Right hindlimb (tissue), 1 donor: ENCODE data around the gene GIMAP7.
"Not testable (repeated sequence)": the region's sequence is repeated elsewhere in the genome, so short reads cannot be mapped to it uniquely, and the experiment has no call there.

Experiments
- DNase-seq: peaks from one replicate; pipeline ENCODE4 v3.0.0-alpha.2; 2018

GIMAP7 gene

GRCh38 chr7:150514748-150515222, at the start of gene GIMAP7:
GIMAP7 (plus strand) TSS chr7:150514872; CDS start chr7:150519975, 5,103 bp downstream.
- no peak for DNase-seq

DNA sequence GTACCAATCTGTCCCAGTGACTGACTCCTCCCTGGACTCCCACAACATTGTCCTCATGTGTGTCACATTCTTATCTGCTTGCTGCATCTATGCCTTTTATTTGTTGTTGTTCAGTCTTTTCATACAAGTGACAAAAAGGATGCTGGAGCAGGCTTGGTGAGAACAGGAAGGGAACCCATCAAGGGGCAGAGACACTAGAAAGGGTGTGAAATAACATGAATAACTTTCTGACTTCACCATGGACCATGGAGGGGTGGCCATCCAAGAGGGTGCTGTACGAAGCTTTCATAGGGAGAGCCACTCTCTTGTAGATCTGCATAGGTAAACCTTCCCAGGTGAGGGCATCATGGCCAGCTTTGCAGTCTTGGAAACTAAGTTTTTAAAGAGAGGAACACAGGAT, 49.7 kb upstream of the GIMAP7 start:
- no peak for DNase-seq

DNA sequence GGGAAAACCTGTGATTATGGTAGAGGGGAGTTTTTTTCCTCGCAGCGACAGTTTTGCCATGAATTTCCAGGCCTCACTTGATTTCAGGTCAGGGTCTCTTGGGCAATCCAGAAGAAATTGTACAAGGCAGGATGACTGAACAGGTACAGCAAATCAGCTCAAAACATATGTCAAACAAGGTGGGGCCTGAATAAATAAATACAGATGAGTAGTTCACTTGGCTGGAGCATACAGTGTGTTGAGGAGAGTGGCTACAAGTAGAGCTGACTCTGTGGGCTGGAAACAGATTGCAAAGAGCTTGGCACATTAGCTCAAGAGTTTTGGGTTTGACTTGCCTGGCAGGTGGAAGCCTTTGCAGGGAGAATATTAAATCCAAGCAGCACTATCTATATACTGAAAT, 49.3 kb upstream of the GIMAP7 start:
- no peak for DNase-seq

DNA sequence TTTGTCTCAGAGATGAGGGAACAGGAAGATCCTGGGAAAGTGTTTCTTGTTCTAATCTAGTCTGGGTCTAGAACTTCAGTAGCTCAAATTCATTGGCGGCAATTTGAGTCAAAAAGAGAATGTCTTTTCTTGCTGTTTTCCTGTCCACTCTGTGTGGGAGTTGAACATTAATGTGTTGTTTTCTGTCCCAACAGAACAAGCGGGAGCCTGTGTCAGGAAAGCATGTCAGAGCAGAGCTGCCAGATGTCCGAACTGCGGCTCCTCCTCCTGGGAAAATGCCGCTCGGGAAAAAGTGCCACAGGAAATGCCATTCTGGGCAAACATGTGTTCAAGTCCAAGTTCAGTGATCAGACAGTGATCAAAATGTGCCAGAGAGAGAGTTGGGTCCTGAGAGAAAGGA, 48.2 kb upstream of the GIMAP7 start:
- DNase-seq = no peak

GRCh38 chr7:150468241-150468640, 46.4 kb upstream of the GIMAP7 start:
- no peak for DNase-seq

DNA sequence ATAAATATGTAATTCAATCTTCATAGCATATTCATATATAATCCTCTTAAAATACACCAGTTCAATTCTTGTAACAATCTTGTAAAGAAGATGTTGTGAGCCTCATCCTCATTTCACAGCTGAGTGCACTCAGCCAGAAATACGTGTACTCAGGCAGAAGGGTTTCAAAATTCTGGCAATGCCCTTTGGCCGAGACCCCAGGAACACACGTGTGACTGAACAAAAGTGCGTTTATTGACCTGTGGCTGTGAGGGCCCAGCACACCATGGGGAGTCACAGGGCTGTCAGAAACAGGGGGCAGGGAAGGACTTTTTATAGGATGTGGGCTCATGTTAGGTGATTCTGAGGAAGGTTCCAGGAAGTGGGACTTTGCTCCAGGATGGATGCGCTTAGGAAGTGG, 42.8 kb upstream of the GIMAP7 start:
- no peak for DNase-seq

- no peak for DNase-seq
These were observed 40.8 kb upstream of the GIMAP7 start for GRCh38 chr7:150473902-150474301.

- DNase-seq = no peak
These were observed 38.4 kb upstream of the GIMAP7 start for GRCh38 chr7:150476285-150476684.

DNA sequence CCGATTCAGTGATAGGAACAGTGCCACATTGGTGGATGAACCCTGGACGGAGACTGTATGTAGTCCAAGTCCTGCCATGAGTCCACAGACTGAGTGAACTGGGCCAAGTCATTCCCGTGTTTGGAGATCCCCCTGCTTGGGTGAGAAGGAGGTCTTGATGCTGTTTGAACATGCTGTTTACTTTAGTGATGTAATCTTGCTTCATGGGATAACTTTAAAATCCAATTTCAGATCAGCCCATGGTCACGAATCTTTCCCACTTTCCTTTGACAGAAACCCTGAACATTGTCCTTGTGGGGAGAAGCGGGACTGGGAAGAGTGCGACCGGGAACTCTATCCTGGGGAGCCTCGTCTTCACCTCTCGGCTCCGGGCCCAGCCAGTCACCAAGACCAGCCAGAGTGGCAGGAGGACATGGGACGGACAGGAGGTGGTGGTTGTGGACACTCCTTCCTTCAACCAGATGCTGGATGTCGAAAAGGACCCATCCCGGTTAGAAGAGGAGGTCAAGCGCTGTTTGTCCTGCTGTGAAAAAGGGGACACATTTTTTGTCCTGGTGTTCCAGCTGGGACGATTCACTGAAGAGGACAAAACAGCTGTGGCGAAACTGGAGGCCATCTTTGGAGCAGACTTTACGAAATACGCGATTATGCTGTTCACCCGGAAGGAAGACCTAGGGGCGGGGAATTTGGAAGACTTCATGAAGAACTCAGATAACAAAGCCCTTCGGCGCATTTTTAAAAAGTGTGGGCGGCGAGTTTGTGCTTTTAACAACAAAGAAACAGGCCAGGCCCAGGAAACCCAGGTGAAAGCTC, 37.6 kb upstream of the GIMAP7 start:
- DNase-seq = no peak

DNA sequence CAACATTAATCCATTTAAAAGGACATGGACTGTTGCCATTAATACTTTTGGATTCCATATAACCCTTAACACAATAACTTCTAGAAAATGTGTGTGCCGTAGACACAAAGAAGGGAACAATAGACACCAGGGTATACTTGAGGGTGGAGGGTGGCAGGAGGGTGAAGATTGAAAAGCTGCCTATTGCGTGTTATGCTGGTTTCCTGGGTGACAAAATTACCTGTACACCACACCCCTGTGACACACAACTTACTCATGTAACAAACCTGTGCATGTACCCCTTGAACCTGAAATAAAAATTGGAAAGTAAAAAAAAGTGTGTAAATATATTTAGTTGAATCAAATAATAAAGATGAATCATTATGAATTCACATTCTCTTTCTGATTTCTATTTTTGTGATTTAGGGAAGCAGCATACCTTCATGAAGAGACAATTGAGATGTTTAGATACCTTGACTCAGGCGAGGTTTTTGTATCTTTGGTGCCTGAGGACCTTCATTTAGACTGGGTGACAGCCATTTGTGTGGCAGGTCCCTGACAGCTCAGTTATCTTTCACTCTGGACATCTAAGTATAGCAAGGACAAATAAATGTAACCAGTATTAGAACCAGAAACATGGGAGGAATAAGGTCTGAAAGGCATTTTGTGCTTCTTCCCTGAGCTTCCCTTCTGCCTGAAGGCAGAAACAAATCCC, 35.5 kb upstream of the GIMAP7 start:
- no peak for DNase-seq

DNA sequence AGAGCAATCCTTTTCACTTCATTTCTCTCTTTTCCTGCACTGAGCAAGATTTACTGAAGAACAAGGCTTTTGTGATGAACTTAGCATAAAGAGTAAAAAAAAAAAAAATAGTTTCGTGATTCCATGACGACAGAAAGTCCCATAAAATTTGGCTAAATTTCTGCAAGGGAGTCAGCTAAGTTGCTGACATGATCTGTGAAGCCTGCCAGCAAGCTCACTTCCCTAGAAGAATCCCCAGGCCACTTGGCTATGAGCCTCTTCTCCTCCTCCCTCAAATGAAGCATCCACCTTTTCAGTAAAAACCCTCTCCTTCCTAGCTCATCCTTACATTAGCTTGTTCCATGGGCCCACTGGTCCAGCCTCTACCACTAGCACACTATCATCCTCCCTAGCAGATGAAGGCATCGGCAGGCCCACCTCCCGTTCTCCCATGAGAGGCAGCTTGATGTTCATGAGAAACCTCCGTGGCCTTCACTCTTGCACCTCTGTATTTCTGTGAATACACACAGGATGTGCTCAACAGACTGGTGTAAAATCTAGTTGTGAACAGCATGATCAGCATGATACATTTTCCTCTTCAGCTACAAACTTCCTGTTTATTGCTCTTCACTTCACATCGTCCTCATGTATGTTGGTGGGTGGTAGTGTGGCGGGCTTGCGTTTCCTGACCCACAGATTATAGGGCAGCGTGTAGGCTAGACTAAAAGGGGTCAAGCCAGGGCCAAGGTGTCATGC, 33.3 kb upstream of the GIMAP7 start:
- DNase-seq = no peak

GRCh38 chr7:150481922-150482321, 32.8 kb upstream of the GIMAP7 start:
- no peak for DNase-seq

DNA sequence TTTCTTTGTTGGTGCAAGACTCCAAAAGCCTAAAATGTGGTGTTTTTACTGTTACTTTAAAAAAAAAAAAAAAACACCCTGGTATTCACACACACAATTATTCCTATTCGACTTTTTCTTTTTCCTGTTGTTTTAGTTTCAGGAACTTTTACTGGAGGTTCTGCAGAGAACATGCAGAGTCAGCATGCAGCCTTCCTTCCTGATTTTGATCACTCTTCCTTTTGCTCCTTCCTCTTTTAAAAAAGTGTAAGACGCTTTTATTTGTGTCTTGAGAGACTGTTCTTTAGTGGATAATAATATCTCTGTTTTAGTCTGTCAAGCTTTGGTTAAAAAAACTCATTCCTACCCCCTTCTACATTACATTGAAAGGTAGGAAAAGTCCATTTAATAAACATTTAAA, 31.2 kb upstream of the GIMAP7 start:
- not testable (repeated sequence) for DNase-seq

- not testable (repeated sequence) for DNase-seq
These were observed 30.6 kb upstream of the GIMAP7 start for GRCh38 chr7:150484071-150484470.

GRCh38 chr7:150487625-150488024, 27.0 kb upstream of the GIMAP7 start:
- DNase-seq = no peak

- no peak for DNase-seq
These were observed 24.9 kb upstream of the GIMAP7 start for GRCh38 chr7:150489782-150490181.

- not testable (repeated sequence) for DNase-seq
These were observed 21.2 kb upstream of the GIMAP7 start for GRCh38 chr7:150493442-150493841.

DNA sequence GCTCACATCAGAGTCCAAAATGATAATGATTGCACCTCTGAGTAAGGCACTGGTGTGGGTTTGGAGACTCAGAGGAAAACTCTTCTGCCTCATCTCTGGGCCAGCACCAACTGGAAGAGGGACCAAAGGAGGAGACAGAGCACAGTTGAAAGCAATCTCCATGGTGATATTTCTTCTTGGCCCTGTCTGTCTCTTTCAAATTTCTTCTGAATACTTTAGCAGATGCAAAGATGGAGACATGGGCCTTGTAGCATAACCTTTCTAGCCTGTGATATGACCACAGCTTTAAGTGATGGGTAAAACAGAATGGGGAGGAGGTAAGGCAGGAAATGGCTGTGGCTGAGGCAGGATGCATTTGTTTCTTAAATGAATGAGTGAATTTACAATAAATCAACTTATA, 12.2 kb upstream of the GIMAP7 start:
- no peak for DNase-seq

- no peak for DNase-seq
These were observed 11.5 kb upstream of the GIMAP7 start for GRCh38 chr7:150503155-150503554.

DNA sequence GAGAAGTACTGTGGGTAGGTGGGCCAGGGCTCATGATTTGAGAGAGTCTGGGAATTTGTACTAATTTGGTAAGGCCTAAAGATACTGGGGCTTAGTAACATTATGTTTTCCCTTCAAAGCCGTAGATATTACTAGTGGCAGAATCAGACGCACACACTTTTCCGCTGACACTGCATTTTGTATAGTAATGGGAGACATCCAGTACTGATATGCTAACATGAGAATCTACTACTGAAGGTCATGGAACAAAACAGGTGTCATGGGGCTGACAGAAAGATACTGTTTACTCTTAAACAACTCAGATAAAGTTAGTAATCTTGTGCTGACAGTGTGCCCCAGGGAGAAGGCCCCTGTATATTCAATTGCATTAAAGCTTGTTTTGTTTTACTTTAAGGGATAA, 11.1 kb upstream of the GIMAP7 start:
- DNase-seq = no peak

DNA sequence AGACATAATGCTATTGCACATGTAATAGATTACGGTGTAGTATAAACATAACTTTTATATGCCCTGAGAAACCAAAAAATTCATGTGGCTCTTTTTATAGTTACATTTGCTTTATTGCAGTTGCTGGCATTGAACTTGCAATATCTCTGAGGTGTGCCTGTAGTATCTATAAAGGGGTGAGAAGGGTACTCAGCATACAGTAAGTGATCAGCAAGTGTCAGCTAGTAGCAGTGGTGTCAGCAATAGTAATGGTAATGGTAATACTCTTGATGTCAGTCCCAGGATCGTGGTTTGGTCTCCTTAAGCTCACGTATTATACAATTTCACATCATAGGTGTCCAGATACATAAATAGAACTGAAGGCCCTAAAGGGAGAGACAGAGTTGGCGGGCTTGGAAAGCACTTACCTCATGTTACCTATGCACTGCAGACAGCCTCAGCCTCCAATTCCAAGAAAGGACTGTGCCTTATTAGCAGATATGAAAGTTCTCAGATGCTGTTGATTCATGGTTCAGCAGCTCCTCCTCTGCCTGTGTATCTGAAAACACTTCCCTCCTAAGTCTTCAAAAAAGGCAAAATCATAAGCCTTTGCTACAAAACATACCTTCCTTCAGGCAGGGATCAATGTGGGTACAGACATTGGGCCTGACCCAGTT, 6.6 kb upstream of the GIMAP7 start:
- no peak for DNase-seq

- DNase-seq = no peak
These were observed 3.6 kb upstream of the GIMAP7 start for GRCh38 chr7:150511048-150511447.

DNA sequence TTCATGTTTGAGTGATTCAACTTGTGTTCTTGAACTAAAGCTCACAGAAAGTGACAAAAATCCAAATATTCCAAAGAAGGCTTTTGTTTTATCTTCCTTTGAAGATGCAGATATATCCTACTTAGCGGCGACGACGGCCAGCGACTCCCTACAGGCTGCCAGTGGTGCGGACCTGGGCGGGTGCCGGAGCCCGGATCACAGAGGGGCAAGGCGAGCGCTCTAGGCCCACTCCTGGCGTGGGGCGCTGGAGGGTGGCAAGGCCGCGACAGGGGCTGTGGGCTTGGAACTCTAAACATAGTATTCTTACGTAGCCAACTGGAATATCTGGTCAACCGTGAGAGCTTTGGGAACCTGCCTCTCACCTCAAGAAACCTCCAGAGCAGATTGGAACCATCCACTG, 914 bp upstream of the GIMAP7 start:
- DNase-seq = no peak
